OCI-LY7 (cell line): ENCODE measurements around the gene CMTM4. TPM values are rescaled to one million over a fixed set of nuclear protein-coding genes. Genes with fewer than 3 reads are reported as not detected.
"Not testable (repeated sequence)": the region's sequence is repeated elsewhere in the genome, so short reads cannot be mapped to it uniquely, and the experiment has no call there.

ENCODE experiments used
- BruUV-seq: library from RNA; stranded (reverse); fragments of 400-500 nt; replicated peaks from 2 replicates; lab custom pipeline; 2021; lab: Mats Ljungman, UMichigan
- CTCF ChIA-PET: fragments of 300-600 bp; sonication (Branson Sonifier 250); formaldehyde crosslinking; loops from one replicate; lab custom pipeline; 2022; ENCODE audit warnings: antibody characterized with exemption; ENCODE audit not compliant: unreplicated experiment; lab: Charles Lee
- POLR2A ChIA-PET: fragments of 300-600 bp; sonication (Branson Sonifier 250); formaldehyde crosslinking; loops from one replicate; lab custom pipeline; 2022; ENCODE audit warnings: antibody characterized with exemption; lab: Charles Lee
- DNase-seq: peaks from one replicate; pipeline ENCODE4 v3.0.0-alpha.2; 2015; ENCODE audit warnings: low spot score
- H2AFZ ChIP-seq: fragments of 200-600 bp; sonication (generic), shearing (Covaris generic); 2 replicates; pipeline ENCODE4 v1.6.1; 2014; ENCODE audit warnings: mild to moderate bottlenecking, antibody characterized with exemption, low read length, moderate library complexity
- H3K27ac ChIP-seq: fragments of 200-600 bp; sonication (generic); 2 replicates; pipeline ENCODE4 v1.5.1; 2014; ENCODE audit warnings: mixed run types, low read depth, mild to moderate bottlenecking, moderate library complexity, low read length, inconsistent platforms; ENCODE audit not compliant: poor library complexity, severe bottlenecking
- H3K36me3 ChIP-seq: fragments of 200-600 bp; sonication (generic); 2 replicates; pipeline ENCODE4 v1.6.1; 2014; ENCODE audit warnings: mild to moderate bottlenecking, antibody characterized with exemption, low read length, moderate library complexity, mixed read lengths; ENCODE audit not compliant: insufficient read depth
- H3K4me1 ChIP-seq: fragments of 200-600 bp; sonication (generic); 2 replicates; pipeline ENCODE4 v1.5.1; 2014; ENCODE audit warnings: mild to moderate bottlenecking, low read length; ENCODE audit not compliant: insufficient read depth, poor library complexity, severe bottlenecking
- H3K4me2 ChIP-seq: fragments of 200-600 bp; sonication (generic); 2 replicates; pipeline ENCODE4 v1.6.1; 2014; ENCODE audit warnings: mild to moderate bottlenecking, low read length
- H3K4me3 ChIP-seq: fragments of 200-600 bp; sonication (generic); 2 replicates; pipeline ENCODE4 v1.5.1; 2014; ENCODE audit warnings: mild to moderate bottlenecking, low read depth, low read length; ENCODE audit not compliant: poor library complexity, severe bottlenecking
- H3K79me2 ChIP-seq: fragments of 200-600 bp; sonication (generic); 2 replicates; pipeline ENCODE4 v1.6.1; 2016; ENCODE audit warnings: low read depth, mild to moderate bottlenecking, low read length, moderate library complexity, mixed read lengths; ENCODE audit not compliant: insufficient read depth
- H3K9me2 ChIP-seq: fragments of 200-600 bp; sonication (generic); 2 replicates; pipeline ENCODE4 v1.6.1; 2016; ENCODE audit warnings: mild to moderate bottlenecking, low read length, mixed read lengths; ENCODE audit not compliant: insufficient read depth
- H3K9me3 ChIP-seq: fragments of 200-600 bp; sonication (generic); 2 replicates; pipeline ENCODE4 v1.6.1; 2014; ENCODE audit warnings: mild to moderate bottlenecking, mixed run types, low read length, mixed read lengths
- H4K20me1 ChIP-seq: fragments of 200-600 bp; sonication (generic); 2 replicates; pipeline ENCODE4 v1.6.1; 2014; ENCODE audit warnings: mild to moderate bottlenecking, antibody characterized with exemption, low read length, moderate library complexity, mixed read lengths; ENCODE audit not compliant: insufficient read depth
- EZH2phosphoT487 ChIP-seq: fragments of 200-600 bp; sonication (generic); IDR thresholded peaks from 2 replicates; pipeline ENCODE4 v1.6.1; 2018; ENCODE audit warnings: low read depth, borderline replicate concordance, mild to moderate bottlenecking, mixed run types, antibody characterized with exemption, low read length, moderate library complexity, mixed read lengths
- intact Hi-C: fragments of 100-400 bp; cut with micrococcal nuclease; formaldehyde crosslinking; loops from one replicate; pipeline ENCODE4 v1.10.0; 2022; ENCODE audit not compliant: unreplicated experiment
- total RNA-seq, 2 experiments: library from RNA; depleted of rRNA in 1 of 2; stranded (reverse); fragments of >200 nt in 1 of 2; shearing (Covaris generic) in 1 of 2; gene quantifications; 2 replicates each; pipeline ENCODE4 v1.2.3, GENCODE V29; 2014 to 2022
- TF ChIP-seq, protein P1 (sequence below): fragments of 200-600 bp; sonication (generic); conservative IDR thresholded peaks from 2 replicates; pipeline ENCODE4 v1.5.1; 2014; ENCODE audit warnings: mild to moderate bottlenecking, antibody characterized with exemption, low read length, moderate library complexity, mixed read lengths

CMTM4 gene
- total RNA-seq, 2 experiments from 2014 or later = 0.03 to 1.3 TPM

- H3K27ac ChIP-seq = no peak overlapping the region
- no peak for DNase-seq
- H3K79me2 ChIP-seq = no peaks in the 10 kb centered on the region
- no peak for TF ChIP-seq EZH2phosphoT487
- TF ChIP-seq, protein P1, sequence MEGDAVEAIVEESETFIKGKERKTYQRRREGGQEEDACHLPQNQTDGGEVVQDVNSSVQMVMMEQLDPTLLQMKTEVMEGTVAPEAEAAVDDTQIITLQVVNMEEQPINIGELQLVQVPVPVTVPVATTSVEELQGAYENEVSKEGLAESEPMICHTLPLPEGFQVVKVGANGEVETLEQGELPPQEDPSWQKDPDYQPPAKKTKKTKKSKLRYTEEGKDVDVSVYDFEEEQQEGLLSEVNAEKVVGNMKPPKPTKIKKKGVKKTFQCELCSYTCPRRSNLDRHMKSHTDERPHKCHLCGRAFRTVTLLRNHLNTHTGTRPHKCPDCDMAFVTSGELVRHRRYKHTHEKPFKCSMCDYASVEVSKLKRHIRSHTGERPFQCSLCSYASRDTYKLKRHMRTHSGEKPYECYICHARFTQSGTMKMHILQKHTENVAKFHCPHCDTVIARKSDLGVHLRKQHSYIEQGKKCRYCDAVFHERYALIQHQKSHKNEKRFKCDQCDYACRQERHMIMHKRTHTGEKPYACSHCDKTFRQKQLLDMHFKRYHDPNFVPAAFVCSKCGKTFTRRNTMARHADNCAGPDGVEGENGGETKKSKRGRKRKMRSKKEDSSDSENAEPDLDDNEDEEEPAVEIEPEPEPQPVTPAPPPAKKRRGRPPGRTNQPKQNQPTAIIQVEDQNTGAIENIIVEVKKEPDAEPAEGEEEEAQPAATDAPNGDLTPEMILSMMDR = no peak
- H4K20me1 ChIP-seq = no peaks in the 10 kb centered on the region
- H3K4me3 ChIP-seq = no peak overlapping the region
- intact Hi-C loops = no loop called here
- no peaks in the 10 kb centered on the region for H3K9me3 ChIP-seq
- BruUV-seq = no TSS peak
- no peaks in the 10 kb centered on the region for H3K4me1 ChIP-seq
- POLR2A ChIA-PET = interaction anchor here (0.5 to 1.4 kb wide), 2 partner anchors 12 to 240 kb away, joined by 4 to 7 read pairs; no protein-coding TSS in a partner anchor
- H2AFZ ChIP-seq = no peak overlapping the region
- H3K4me2 ChIP-seq = no peak overlapping the region
- CTCF ChIA-PET = no interaction called here
- H3K36me3 ChIP-seq = peaks cover 33% of the 10 kb centered on the region
- no peaks in the 10 kb centered on the region for H3K9me2 ChIP-seq
Measured at GRCh38 chr16:66569827-66570405, 126.6 kb downstream of the CMTM4 start.

DNA sequence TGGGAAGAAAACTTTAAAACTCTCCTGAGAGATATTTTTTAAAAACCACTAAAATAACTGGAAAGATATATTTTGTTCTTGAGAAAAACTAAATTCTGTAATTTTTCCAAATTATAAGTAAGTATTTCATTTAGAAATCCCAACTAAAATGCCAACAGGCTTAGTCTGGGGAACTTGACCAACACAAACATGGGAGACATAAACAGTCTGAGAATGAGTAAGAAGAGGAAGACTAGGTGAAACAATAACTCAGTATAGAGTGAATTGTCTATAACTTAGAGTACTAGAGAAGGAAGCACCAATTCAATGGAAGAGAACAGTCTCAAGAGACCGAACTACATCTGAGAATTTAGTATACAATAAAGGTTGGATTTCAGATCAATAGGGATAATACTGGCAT, 127.4 kb downstream of the CMTM4 start:
- no peak overlapping the region for H3K4me3 ChIP-seq
- TF ChIP-seq, protein P1 = no peak
- TF ChIP-seq EZH2phosphoT487 = no peak
- H3K4me1 ChIP-seq = no peaks in the 10 kb centered on the region
- H3K79me2 ChIP-seq = no peaks in the 10 kb centered on the region
- no peak overlapping the region for H3K27ac ChIP-seq
- intact Hi-C loops = no loop called here
- no peaks in the 10 kb centered on the region for H3K9me2 ChIP-seq
- BruUV-seq = no TSS peak
- H3K36me3 ChIP-seq = peaks cover 38% of the 10 kb centered on the region
- no peaks in the 10 kb centered on the region for H3K9me3 ChIP-seq
- no peak overlapping the region for H3K4me2 ChIP-seq
- ChIA-PET POLR2A (interaction anchor here (0.5 kb wide), 1 partner anchor 240 kb away, joined by 4 read pairs; no protein-coding TSS in a partner anchor), CTCF (no interaction called here)
- DNase-seq = no peak
- no peaks in the 10 kb centered on the region for H4K20me1 ChIP-seq
- H2AFZ ChIP-seq = no peak overlapping the region

DNA sequence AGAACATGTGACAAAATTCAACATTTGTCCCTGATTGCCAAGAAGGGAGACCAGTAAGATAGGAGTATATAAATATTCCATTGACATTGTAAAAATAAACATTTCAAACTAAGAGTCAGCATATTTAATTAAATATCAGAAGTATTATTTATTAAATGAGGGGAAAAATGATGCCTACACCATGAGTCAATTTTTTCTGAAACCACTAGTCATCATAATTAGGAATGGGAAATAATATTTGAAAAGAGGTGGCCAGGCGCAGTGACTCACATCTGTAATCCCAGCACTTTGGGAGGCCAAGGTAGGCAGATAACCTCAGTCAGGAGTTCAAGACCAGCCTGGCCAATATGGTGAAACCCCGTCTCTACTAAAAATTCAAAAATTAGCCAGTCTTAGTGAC, 128.2 kb downstream of the CMTM4 start:
- Histone ChIP-seq H3K4me2 (no peak overlapping the region), H3K4me3 (no peak overlapping the region), H3K4me1 (no peaks in the 10 kb centered on the region), H3K9me3 (no peaks in the 10 kb centered on the region), H3K9me2 (no peaks in the 10 kb centered on the region), H3K27ac (no peak overlapping the region), H3K79me2 (no peaks in the 10 kb centered on the region), H2AFZ (no peak overlapping the region), H4K20me1 (no peaks in the 10 kb centered on the region), H3K36me3 (peaks cover 46% of the 10 kb centered on the region)
- no peak for DNase-seq
- ChIA-PET CTCF (no interaction called here), POLR2A (no interaction called here)
- intact Hi-C loops = no loop called here
- no peak for TF ChIP-seq EZH2phosphoT487
- TF ChIP-seq, protein P1 = no peak
- BruUV-seq = no TSS peak

GRCh38 chr16:66567270-66567669, 129.3 kb downstream of the CMTM4 start:
- H3K9me3 ChIP-seq, H3K4me2 ChIP-seq, H2AFZ ChIP-seq, H3K79me2 ChIP-seq, POLR2A ChIA-PET, H3K9me2 ChIP-seq, intact Hi-C loops, BruUV-seq, H4K20me1 ChIP-seq, H3K27ac ChIP-seq, H3K4me1 ChIP-seq, CTCF ChIA-PET, H3K4me3 ChIP-seq, DNase-seq: not testable (repeated sequence)
- H3K36me3 ChIP-seq = peaks cover 52% of the 10 kb centered on the region
